Activated CD4-positive, alpha-beta T cell treated with anti-CD3 and anti-CD28 coated beads for 24 hours (primary cell): ENCODE measurements around the gene CARM1.
"Not testable (repeated sequence)": the region's sequence is repeated elsewhere in the genome, so short reads cannot be mapped to it uniquely, and the experiment has no call there.

ENCODE experiments used
- DNase-seq, 2 donors: peaks; one replicate each; pipeline ENCODE4 v3.0.0-alpha.2; 2020; ENCODE audit warnings: low read depth in 2 of 2

The CARM1 gene

DNA sequence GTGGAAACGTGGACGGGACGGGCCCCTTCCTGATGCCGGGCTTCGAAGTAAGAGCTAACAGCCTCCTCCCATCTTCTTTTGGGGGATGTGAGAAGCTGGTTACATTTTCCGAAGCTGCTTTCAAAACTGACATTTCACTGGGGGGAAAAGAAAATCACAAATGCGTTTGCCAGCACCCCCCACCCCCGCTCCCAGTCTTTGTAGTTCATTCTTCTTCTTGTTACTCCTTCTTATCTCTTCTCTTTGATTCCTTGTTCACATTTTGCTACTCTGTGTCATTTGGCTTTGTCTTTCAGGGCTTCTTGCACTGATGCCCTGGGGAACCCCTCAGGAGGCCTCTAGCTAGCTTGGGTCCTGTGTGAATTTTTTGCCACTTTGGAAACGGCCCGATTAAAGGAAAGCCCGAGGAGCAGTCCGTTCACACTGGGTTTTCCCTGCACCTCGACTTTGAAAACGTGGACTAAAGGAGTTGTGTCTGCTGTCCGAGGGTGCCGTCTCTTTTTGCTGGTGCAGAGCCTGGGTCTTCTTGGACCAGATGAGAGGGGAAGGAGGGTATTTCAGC lies 1.3 kb downstream of the CARM1 start:
- peak; percentile 12 to 17 for DNase-seq

DNA sequence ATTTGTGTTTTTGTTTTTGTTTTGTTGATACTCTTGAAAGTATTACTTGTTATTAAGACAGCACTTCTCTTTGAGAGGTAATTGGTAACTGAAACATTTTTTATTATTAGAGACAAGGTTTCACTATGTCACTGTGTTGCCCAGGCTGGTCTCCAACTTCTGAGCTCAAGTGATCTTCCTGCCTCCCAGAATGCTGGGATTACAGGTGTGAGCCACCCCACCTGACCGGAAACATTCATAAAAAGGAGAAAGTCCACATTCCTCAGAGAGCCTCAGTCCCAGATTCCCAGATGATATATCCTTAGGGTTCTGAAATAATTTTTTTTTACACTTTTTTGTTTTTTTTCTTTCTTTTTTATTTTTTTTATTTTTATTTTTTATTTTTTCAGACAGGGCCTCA lies 2.7 kb downstream of the CARM1 start:
- DNase-seq, result no peak

DNA sequence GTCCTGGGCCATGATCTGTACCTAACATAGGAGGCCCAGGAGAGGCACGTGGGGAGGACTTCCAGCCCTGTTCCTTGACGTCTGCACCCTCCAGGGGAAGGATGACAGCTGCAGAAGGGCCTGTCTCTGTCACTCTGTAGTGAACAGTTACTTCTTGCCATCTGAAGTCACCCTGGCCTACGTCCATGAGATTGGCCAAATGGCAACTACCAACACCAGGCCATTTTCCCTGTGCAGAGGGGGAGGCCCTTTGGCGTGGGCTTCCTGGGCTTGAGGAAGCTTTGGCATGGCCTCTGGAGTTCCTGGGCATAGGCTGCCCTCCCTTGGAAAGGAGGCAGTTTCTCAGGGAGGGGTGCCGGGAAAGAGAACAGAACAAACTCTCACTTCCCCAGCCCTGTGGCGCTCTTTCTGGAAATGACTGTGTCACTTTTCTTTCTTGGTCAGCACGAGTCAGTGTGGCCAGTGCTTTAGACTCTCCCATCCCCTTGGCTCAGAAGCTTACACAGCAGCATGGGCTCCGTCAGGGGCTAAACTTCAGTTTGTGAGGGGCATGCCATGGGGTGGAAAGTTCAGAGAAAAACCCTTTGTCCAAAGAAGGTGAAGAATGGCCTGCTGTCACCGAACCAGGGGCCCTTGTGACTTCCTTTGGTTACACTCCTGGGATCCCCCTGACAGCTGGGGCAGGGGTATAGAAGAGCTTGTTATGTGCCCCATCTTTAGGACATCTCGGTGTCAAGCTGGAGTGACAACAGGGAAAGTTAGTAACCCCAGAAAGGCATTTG lies 5.3 kb downstream of the CARM1 start:
- DNase-seq, result no peak

DNA sequence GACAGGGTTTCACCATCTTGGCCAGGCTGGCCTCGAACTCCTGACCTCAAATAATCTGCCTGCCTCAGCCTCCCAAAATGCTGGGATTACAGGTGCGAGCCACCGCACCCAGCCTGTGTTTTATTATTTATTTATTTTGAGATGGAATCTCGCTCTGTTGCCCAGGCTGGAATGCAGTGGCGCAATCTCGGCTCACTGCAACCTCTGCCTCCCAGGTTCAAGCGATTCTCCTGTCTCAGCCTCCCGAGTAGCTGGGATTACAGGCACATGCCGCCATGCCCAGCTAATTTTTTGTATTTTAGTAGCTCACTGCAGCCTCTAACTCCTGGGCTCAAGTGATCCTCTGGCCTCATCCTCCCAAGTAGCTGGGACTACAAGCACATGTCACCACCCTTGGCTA lies 6.3 kb downstream of the CARM1 start:
- DNase-seq, result not testable (repeated sequence)

DNA sequence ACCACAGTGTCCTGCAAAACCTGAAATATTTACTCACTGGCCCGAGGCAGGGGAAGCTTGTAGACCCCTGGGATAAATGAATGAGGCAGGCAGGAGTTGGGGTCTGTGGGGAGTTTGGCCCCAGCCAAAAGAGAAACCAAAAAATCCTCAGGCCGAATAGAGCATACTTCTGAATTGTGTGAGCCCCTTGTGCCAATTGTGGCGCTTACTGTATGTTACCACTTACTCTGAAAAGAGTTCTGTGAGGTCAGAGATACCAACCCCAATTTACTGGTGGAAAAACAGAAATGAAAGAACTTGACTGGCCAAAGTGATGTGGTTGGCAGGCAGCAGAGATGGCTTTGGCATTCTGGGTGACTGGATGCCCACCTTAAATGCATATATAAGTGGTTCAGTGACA lies 6.9 kb downstream of the CARM1 start:
- DNase-seq, result no peak

DNA sequence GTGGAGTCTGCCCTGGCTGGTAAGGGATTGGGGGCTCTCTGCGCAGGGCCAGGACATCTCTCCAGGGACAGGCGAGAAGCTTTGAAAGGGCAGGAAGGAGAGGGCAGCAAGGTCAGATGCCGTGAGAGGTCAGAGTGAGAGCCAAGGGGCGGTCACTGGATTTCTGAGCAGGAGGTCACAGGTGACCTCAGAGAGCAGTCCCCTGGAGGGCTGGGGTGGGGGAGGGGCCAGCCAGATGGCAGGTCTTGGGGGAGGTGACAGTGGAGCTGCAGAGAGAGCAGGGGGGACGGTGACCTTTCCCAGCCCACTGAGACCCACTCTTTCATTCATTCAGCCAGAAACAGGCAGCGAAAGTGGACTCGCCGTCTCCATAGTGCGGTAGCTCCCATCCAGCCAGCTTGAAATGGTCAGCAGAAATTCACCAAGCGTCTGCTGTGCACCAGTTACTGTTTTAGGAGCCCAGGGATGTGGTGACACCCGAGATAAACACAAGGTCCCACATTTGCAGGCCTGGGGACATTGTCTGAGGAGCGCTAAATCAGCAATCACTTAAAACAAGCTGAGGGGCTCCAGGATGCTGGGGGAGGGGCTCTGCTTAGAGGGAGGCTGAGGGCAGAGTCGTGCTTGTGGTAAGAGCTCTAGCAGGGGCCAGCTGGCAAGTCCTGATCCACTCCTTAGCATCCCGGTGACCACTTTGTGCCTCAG lies 10.2 kb downstream of the CARM1 start:
- DNase-seq, result no peak

DNA sequence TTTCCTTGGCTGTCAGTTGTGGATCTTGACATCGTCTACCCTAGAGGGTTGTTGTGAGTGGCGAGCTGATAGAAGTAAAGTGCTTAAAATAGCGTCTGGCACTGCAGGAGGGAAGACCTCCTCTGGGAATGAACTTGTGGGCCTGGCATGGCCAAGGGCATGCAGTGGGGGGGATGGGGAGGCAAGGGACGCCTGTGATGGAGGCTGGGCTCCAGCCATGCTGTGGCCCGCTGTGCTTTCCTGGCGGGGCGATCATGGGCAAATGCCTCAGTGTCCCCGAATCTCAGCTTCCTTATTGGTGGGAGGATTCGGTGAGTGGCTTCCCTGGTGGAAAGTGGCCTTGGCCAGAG lies 10.7 kb downstream of the CARM1 start:
- DNase-seq, result no peak

DNA sequence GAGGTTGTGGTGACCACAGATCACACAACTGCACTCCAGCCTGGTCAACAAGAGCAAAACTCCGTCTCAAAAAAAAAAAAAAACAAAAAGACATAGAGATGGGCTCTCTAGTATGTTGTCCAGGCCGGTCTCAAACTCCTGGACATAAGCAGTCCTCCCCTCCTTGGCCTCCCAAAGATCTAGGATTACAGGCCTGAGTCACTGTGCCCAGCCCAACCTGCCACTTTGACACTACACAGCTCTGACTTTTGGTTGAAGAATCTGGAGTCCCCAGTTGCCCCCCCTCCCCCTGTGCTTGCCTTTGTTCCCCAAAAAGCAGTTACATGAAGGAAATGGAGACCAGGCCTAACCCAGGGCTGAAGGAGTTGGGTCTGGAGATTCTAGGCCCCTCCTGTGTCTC lies 12.9 kb downstream of the CARM1 start:
- no peak for DNase-seq

DNA sequence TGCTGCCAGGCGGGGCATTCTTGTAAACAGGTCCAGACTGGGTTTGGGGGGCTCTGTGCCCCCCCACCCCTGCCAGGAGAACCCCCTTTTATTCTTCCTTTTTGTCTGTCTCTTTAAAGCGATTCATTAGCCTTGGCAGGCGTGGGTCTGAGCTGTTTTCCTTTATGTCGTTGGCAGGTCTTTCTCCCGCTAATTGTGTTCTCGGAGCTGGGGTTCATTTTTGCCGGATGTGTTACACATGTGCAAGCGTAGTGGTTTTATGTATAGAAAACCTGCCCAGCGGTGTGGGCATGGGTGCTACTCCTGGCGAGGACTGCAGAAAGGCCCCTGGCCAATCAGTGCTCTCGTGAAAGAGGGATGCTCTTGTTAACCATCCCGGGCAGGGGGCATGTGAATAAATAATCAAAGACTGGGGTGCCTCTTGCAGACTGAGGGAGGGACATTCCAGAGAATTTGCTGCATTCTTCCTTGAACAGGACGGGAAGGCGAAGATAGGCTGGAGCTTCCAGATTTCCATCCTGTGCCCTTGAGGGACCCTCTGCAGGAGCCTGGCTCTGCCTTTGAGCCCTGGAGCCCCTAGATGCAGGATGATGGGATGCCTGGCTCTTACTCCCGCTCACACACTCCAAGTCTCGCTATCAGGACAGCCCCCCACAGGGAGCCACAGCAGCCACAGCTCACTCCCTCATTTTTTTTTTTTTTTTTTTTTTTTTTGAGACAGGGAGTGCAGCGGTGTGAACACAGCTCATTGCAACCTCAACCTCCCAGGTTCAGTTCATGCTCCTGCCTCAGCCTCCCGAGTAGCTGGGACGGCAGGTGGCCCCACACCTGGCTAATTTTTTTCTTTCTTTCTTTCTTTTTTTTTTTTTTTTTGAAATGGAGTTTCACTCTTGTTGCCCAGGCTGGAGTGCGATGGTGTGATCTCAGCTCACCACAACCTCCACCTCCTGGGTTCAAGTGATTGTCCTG lies 14.1 kb downstream of the CARM1 start:
- no peak for DNase-seq

DNA sequence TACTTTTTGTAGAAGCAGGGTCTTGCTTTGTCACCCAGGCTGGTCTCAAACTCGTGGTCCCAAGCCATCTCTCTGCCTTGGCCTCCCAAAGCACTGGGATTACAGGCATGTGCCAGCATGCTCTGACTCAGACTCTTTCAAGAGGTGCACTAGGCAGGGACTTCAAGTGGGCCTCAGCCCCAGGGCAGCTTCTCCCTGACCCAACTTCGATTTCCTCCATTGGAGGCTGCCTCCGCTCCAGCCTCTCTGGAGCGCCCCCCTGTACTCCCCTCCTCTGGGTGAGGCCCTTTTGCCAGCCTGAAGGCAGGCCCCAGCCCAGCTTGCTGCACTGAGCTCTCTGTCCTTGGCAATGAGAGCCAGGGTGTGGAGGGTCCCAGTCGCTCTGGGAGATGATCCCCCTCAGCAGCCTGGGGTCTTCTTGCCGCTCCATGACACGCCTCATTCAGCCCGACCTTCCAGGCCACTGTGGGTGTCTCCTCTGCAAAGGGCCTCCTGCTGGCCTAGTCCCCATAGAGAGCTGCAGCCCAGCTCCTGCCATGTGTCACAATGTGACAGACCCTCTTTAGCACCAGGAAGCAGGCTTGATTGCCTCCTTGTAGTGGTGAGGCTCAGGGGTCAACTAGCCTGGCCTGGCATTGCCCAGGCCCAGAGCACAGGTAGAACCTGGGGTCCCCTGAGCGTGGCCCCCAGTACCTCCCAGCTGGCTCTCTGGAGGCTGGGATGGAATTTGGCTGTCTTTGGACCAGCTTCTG lies 16.4 kb downstream of the CARM1 start:
- no peak for DNase-seq

DNA sequence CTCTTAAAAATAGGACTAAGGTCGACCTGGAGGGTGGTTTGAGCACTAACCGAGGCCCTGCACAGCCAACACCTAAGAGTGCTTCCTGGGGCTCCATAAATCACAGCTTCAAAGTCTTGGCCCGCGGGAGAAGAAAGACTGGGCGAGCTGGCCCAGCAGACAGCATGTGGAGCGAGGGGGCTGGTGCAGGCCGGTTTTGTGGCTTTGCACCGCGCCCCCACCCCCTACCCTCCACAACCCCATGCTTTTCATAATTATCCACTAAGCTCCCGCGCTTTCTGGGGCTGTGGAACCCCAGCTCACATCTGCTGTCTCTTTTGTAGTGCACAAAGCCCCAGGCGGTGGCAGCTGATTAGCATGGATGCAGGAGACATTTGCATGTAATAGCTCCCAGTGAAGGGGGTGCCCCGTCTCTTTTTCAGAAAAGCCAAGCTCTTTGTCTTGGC lies 17.1 kb downstream of the CARM1 start:
- no peak for DNase-seq

DNA sequence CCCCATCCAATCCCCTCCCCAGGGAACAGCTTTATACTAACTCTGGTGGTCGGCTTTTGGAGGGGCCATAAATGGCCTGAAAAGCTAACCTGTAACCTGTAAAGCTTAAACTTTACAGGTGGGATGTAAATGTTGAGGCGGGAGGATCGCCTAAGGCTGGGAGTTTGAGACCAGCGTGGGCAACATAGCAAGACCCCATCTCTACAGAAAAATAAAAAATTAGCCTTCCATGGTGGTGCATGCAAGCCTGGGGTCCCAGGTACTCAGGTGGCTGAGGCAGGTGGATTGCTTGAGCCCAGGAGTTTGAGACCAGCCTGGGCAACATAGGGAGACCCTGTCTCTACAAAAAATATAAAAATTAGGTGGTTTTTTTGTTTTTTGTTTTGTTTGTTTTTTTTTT lies 18.5 kb downstream of the CARM1 start:
- DNase-seq, result no peak

DNA sequence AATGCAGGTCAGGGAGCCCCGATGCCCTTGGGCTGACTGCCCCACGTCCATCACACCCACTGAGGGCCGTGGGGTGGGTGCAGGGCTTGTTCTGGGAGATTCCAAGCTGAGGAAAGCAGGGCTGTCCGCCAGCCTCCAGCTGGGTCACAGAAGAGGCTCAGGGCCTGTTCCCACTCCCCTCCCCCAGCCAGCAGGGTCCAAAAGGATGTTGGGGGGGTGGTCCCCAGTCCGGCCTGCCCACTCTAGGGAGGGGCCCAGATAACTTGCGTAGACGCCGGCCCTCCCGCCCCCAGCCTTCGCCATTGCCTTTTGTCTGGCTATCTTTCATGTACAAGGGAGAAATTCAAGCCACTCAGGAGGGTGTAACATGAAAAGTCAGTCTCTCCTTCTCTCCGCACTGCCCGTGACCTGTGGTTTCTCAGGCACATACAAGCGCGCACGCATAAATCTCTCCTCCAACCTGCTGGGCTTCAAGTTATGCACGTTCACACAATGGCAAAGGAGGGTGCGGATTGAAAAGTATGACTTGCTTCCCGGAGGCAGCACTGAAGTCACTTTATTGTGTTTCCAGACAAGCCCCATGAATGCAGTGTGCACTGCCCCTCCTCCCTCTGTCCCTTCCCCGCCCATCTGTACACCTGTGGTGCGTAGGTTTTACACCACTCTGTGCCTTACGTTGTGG lies 20.2 kb downstream of the CARM1 start:
- DNase-seq, result no peak

DNA sequence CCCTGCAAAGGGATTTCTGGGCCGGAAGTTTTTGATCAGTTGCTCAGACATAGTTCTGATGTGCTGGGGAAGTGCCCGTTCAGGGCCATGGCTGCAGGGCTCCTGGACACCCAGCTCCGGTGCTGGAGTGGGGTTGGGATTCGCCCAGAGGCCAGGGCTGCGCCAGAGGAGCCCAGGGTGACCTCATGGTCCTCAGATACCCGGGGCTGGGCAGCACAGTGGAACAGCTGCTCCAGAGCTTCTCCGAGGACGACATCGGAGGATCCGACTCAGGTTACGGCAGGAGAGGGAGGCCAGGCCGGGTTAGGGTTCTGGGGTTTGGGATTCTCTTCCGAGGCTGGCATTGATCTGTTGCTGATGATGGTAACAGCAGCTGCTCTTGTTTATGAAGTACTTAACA lies 20.9 kb downstream of the CARM1 start:
- DNase-seq, result no peak

DNA sequence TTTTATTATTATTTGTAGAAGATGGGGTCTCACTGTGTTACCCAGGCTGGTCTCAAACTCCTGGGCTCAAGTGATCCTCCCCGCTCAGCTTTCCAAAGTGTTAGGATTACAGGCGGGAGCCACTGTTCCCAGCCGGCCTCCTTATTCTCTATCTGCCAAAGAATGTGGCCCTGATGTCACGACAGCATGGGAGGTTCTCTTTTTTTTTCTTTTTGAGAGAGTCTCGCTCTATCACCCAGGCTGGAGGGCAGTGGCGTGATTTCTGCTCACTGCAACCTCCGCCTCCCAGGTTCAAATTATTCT lies 23.5 kb downstream of the CARM1 start:
- no peak for DNase-seq

DNA sequence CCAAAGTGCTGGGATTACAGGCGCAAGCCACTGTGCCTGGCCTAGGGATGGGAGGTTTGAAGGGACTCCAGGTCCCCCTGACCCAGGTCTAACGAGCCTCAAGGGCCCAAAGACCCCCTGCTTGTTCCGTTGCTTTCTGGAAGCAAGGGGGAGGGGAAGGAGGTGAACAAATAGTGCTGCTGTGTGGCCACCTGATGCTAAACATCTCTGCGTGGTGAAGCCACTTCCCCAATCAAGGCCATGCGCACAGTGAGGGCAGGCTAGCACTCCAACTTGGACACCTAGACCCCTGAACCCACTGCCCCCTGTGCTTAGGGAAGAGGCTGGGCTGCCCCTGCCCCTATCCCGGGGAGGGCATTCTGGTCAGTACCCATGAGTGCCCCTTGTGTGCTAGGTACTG lies 24.0 kb downstream of the CARM1 start:
- DNase-seq, result no peak

DNA sequence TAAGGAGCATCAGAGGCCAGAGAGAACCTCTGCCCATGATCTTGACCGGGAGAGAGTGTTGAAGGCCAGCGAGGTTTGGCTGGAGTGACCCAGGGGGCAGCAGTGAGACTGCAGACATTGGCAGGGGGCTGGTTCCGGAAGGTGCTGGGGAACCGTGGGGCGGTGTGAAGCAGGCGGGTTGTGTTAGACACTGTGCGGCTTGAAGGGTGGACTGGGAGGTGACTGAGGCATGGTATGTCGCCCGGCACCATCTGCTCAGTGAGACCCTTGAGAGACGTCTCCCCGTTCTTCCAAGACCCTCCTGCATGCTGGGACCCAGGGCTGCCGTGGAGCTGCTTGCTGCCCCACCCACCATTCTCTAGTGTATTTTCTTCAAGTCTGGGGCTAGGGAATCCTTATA lies 24.6 kb downstream of the CARM1 start:
- DNase-seq, result no peak

DNA sequence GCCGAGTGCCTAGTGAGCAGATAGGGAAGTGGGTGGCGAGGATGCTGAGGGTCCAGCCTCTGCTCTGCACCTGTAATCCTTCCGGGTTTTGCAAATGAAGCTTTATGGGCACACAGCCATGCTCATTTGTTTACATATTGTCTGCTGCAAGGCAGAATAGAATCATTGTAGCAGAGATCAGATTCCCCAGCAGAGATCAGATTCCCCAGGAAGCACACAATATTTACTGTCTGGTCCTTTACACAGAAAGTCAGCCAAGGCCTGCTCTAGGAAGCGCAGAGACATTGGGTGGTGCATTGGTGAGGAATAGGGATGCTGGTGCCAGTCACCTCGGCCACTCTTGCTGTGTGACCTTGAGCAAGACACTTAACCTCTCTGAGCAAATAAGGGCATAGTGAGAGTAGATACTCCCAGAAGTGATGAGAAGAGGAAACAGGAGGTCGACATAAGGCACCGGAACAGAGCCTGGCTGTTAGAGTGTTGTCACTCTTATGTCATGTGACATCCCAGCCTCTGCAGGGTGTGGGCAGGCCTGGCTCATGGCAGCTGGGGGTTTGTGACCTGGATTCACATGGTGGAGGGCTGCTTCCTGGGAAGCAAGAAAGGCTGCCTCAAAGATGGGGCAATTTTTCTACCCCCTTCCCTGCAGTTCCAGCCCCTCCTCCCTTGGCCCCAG lies 25.6 kb downstream of the CARM1 start:
- no peak for DNase-seq

DNA sequence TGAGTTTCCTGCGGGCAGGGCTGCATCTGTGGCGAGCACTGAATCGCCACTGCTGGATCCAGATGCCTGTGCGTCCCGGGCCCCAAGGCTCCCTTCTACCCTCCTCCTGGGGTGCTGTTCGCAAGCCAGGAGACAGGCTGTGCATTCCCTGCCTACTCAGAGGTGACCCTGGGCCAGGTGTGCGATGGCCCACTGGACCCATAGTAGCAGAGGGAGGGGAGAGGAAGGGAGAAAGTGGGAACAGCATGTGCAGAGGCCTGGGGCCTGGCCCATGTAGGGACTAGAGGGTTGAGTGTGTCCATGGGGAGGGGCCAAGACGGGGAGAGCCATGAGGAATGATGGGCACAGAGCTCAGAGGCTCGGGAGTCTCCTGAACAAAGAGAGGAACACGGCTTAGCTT lies 27.3 kb downstream of the CARM1 start:
- no peak for DNase-seq

DNA sequence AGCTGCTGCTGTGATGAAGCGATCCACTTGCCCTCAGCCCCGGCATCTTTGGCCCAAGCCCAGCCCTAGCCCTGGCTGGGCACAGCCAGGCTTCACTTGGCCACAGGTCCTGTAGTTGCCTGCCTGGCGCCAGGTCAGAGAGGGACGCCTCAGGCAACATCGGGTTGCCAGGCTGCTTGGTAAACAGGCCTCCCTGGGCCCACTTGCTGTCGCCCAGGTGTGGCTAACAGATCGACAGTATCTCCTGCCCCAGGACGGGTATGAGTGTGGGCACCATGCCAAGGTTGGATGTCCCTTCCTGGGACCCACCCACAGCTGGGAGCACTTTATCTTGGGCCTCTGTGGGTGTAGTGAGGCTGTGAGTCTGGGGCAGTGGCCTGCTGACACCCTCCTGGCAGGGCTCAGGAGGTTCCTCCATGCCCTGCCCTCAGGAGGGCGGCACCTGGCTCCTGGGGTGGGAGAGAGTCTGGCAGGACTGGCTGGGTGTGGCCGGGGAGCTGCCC lies 27.8 kb downstream of the CARM1 start:
- DNase-seq, result no peak
